Hepatocyte (in vitro differentiated cells): ENCODE results near the gene URB2.

ENCODE experiments used
- EZH2 ChIP-seq: fragments of 200-600 bp; sonication (generic); IDR thresholded peaks from 2 replicates; pipeline ENCODE4 v1.6.1; 2016; ENCODE audit warnings: antibody characterized with exemption, mild to moderate bottlenecking, borderline replicate concordance
- TF ChIP-seq, protein P1 (sequence below): fragments of 200-600 bp; sonication (generic); IDR thresholded peaks from 2 replicates; pipeline ENCODE4 v1.5.1; 2016; ENCODE audit warnings: antibody characterized with exemption, mild to moderate bottlenecking; ENCODE audit not compliant: poor library complexity

DNA sequence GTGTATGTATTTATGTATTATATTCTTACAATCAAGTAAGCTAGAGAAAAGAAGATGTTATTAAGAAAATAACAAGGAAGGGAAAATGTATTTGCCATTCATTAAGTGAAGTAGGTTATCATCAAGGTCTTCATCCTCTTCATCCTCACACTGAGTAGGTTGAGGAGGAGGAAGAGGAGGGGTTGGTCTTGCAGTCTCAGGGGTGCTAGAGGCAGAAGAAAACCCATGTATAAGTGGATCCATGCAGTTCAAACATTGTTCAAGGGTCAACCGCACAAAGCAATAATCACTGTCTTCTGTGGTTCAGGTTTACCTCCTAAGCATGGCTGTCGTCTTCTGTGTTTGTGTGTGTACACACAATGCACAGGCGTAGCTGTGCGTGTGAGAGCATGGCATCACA is 16.9 kb downstream of the URB2 start:
- TF ChIP-seq EZH2, result no peak
- TF ChIP-seq, protein P1, sequence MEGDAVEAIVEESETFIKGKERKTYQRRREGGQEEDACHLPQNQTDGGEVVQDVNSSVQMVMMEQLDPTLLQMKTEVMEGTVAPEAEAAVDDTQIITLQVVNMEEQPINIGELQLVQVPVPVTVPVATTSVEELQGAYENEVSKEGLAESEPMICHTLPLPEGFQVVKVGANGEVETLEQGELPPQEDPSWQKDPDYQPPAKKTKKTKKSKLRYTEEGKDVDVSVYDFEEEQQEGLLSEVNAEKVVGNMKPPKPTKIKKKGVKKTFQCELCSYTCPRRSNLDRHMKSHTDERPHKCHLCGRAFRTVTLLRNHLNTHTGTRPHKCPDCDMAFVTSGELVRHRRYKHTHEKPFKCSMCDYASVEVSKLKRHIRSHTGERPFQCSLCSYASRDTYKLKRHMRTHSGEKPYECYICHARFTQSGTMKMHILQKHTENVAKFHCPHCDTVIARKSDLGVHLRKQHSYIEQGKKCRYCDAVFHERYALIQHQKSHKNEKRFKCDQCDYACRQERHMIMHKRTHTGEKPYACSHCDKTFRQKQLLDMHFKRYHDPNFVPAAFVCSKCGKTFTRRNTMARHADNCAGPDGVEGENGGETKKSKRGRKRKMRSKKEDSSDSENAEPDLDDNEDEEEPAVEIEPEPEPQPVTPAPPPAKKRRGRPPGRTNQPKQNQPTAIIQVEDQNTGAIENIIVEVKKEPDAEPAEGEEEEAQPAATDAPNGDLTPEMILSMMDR, result no peak
